HepG2 (cell line): ENCODE measurements around the gene HERPUD2. TPM values are rescaled to one million over a fixed set of nuclear protein-coding genes. Genes with fewer than 3 reads are reported as not detected.

ENCODE experiments used
- ATAC-seq: fragments of 200-7000 bp; cut with Tn5 transposase; 3 replicates; pipeline ENCODE4 v1.9.1; 2020; ENCODE audit warnings: mild to moderate bottlenecking, moderate library complexity
- BruUV-seq: library from RNA; stranded (reverse); fragments of 400-500 nt; replicated peaks from 2 replicates; lab custom pipeline; 2021; lab: Mats Ljungman, UMichigan
- CTCF ChIA-PET: fragments of 300-600 bp; formaldehyde crosslinking; extraction: SDS; loops from one replicate; lab custom pipeline; 2021; ENCODE audit warnings: low total read pairs, inconsistent platforms, low intra/inter-chr PET ratio; lab: Yijun Ruan, JAX
- POLR2A ChIA-PET: fragments of 350-600 bp; sonication (Branson Sonifier 250); formaldehyde crosslinking; loops from one replicate; lab custom pipeline; 2020; ENCODE audit warnings: antibody characterized with exemption, inconsistent platforms; lab: Yijun Ruan, JAX
- DNase-seq: peaks from one replicate; pipeline ENCODE4 v3.0.0-alpha.2; 2015; ENCODE audit warnings: low spot score
- FAIRE-seq: peaks from 3 replicates; lab custom pipeline; 2011; peaks lifted over from hg19 to GRCh38; lab: Jason Lieb, UNC
- H2AFZ ChIP-seq: one replicate; pipeline ENCODE4 v1.6.1; 2011; ENCODE audit warnings: low read length, inconsistent platforms
- H3K27ac ChIP-seq: fragments of 300-600 bp; 3 replicates; pipeline ENCODE4 v1.8.0; 2011; ENCODE audit warnings: mixed run types, mild to moderate bottlenecking, mixed read lengths, low read length, inconsistent platforms; ENCODE audit not compliant: insufficient read depth; ENCODE audit errors: extremely low read length
- H3K27me3 ChIP-seq, 2 experiments: fragments of 200-600 bp in 1 of 2; 2 replicates in 1 of 2; 3 replicates in 1 of 2; pipeline versions ENCODE4 v1.6.0 to v1.8.0; 2011; ENCODE audit warnings: low read length in 2 of 2, mild to moderate bottlenecking in 2 of 2, moderate library complexity in 2 of 2, inconsistent platforms in 1 of 2; ENCODE audit not compliant: insufficient read depth in 2 of 2, control insufficient read depth in 1 of 2
- H3K36me3 ChIP-seq, 2 experiments: fragments of 200-600 bp in 1 of 2; replicated peaks in 1 of 2; 2 replicates in 1 of 2; 3 replicates in 1 of 2; pipeline versions ENCODE4 v1.5.1 to v1.8.0; 2011; ENCODE audit warnings: low read length in 2 of 2, inconsistent platforms in 1 of 2; ENCODE audit not compliant: insufficient read depth in 2 of 2, control insufficient read depth in 1 of 2
- H3K4me1 ChIP-seq: 2 replicates; pipeline ENCODE4 v1.5.1; 2012; ENCODE audit warnings: low read length, inconsistent platforms; ENCODE audit not compliant: insufficient read depth
- H3K4me2 ChIP-seq: 2 replicates; pipeline ENCODE4 v1.6.0; 2011; ENCODE audit warnings: low read depth, low read length, inconsistent platforms
- H3K4me3 ChIP-seq, 3 experiments: fragments of 200-600 bp in 1 of 3; sonication (generic), shearing (Covaris generic) in 1 of 3; replicated peaks in 1 of 3; 2 replicates each; pipeline ENCODE4 v1.5.1; 2011 to 2016; ENCODE audit warnings: low read length in 3 of 3, inconsistent platforms in 2 of 3, low read depth in 2 of 3, mild to moderate bottlenecking in 2 of 3, control low read depth in 1 of 3, mixed read lengths in 1 of 3; ENCODE audit not compliant: insufficient read depth in 1 of 3
- H3K79me2 ChIP-seq: one replicate; pipeline ENCODE4 v1.6.1; 2011; ENCODE audit warnings: low read length, inconsistent platforms; ENCODE audit not compliant: insufficient read depth
- H3K9ac ChIP-seq: 2 replicates; pipeline ENCODE4 v1.6.0; 2011; ENCODE audit warnings: mild to moderate bottlenecking, low read depth, low read length, inconsistent platforms; ENCODE audit not compliant: insufficient read depth
- H3K9me3 ChIP-seq: 2 replicates; pipeline ENCODE4 v1.5.1; 2012; ENCODE audit warnings: mild to moderate bottlenecking, low read length
- H4K20me1 ChIP-seq: 2 replicates; pipeline ENCODE4 v1.6.0; 2011; ENCODE audit warnings: inconsistent platforms, mild to moderate bottlenecking, low read length, moderate library complexity; ENCODE audit not compliant: insufficient read depth
- ATF4 ChIP-seq, 2 experiments: fragments of 450-650 bp in 1 of 2; sonication (generic) in 1 of 2; formaldehyde crosslinking; IDR thresholded peaks; 2 replicates each; pipeline versions ENCODE4 v1.5.0 to v1.8.0; 2020 to 2022; ENCODE audit warnings: mild to moderate bottlenecking in 1 of 2, missing genetic modification reagents in 1 of 2
- CEBPB ChIP-seq: IDR thresholded peaks from 2 replicates; pipeline ENCODE4 v1.6.1; 2011; ENCODE audit warnings: low read depth, low read length, improper control_type of control experiment, borderline replicate concordance
- ESRRA ChIP-seq: sonication (generic); formaldehyde crosslinking; IDR thresholded peaks from 2 replicates; pipeline ENCODE4 v1.5.1; 2020; ENCODE audit warnings: mild to moderate bottlenecking, low read depth, missing genetic modification reagents
- GTF2F1 ChIP-seq: fragments of 150-350 bp; IDR thresholded peaks from 2 replicates; pipeline ENCODE4 v1.6.1; 2014; ENCODE audit warnings: low read length
- ISL2 ChIP-seq: sonication (generic); formaldehyde crosslinking; IDR thresholded peaks from 2 replicates; pipeline ENCODE4 v1.5.0; 2020; ENCODE audit warnings: missing genetic modification reagents
- KAT8 ChIP-seq: IDR thresholded peaks from 2 replicates; pipeline ENCODE4 v1.6.1; 2016; ENCODE audit warnings: missing genetic modification reagents, missing compliant biosample characterization
- MAFF ChIP-seq: IDR thresholded peaks from 2 replicates; pipeline ENCODE4 v1.6.1; 2011; ENCODE audit warnings: low read depth, low read length, improper control_type of control experiment
- MTF1 ChIP-seq: sonication (generic); formaldehyde crosslinking; IDR thresholded peaks from 2 replicates; pipeline ENCODE4 v1.5.0; 2020; ENCODE audit warnings: missing genetic modification reagents
- MTF2 ChIP-seq: sonication (generic); formaldehyde crosslinking; IDR thresholded peaks from 2 replicates; pipeline ENCODE4 v1.5.0; 2020; ENCODE audit warnings: missing genetic modification reagents, borderline replicate concordance
- RBAK ChIP-seq: sonication (generic); formaldehyde crosslinking; IDR thresholded peaks from 2 replicates; pipeline ENCODE4 v1.5.1; 2020; ENCODE audit warnings: mild to moderate bottlenecking, missing genetic modification reagents
- SRSF4 ChIP-seq: fragments of 200-400 bp; formaldehyde crosslinking; IDR thresholded peaks from one replicate; pipeline ENCODE4 v1.6.1; 2018; ENCODE audit warnings: mild to moderate bottlenecking, low read depth, low read length, moderate library complexity; ENCODE audit not compliant: poor library complexity, severe bottlenecking
- ZBTB14 ChIP-seq: sonication (generic); formaldehyde crosslinking; IDR thresholded peaks from 2 replicates; pipeline ENCODE4 v1.4.0; 2020; ENCODE audit warnings: missing genetic modification reagents
- ZBTB42 ChIP-seq: sonication (generic); formaldehyde crosslinking; IDR thresholded peaks from 2 replicates; pipeline ENCODE4 v1.5.0; 2020; ENCODE audit warnings: mild to moderate bottlenecking, missing genetic modification reagents
- ZNF280B ChIP-seq: sonication (generic); formaldehyde crosslinking; IDR thresholded peaks from 2 replicates; pipeline ENCODE4 v1.5.0; 2020; ENCODE audit warnings: missing genetic modification reagents, mild to moderate bottlenecking, borderline replicate concordance
- ZNF292 ChIP-seq: sonication (generic); formaldehyde crosslinking; IDR thresholded peaks from 2 replicates; pipeline ENCODE4 v1.8.1; 2022; ENCODE audit warnings: mild to moderate bottlenecking, low read depth, missing genetic modification reagents, borderline replicate concordance
- ZNF446 ChIP-seq: sonication (generic); formaldehyde crosslinking; IDR thresholded peaks from 2 replicates; pipeline ENCODE4 v1.5.0; 2020; ENCODE audit warnings: mild to moderate bottlenecking, missing genetic modification reagents
- ZSCAN25 ChIP-seq: sonication (generic); formaldehyde crosslinking; IDR thresholded peaks from 2 replicates; pipeline ENCODE4 v1.8.0; 2022; ENCODE audit warnings: mild to moderate bottlenecking, missing genetic modification reagents
- WGBS: methylation state at CpG from one replicate; pipeline ENCODE4 v1.1.6; 2017; ENCODE audit warnings: low lambda C conversion rate; 5-methylcytosine and 5-hydroxymethylcytosine counted together
- in situ Hi-C: cut with HindIII; loops from 2 replicates; pipeline ENCODE4 v1.10.0; 2017; ENCODE audit warnings: low pct_unique_long_range_greater_than_20kb; ENCODE audit not compliant: extremely low pct_ligation_motif_present
- intact Hi-C: fragments of 100-400 bp; cut with micrococcal nuclease; formaldehyde crosslinking; loops from one replicate; pipeline ENCODE4 v1.10.0; 2022; ENCODE audit not compliant: unreplicated experiment
- polyA plus RNA-seq, 8 experiments: library from polyadenylated mRNA; depleted of rRNA in 3 of 8; stranded (reverse) in 7 of 8; unstranded in 1 of 8; fragments of >200 nt; fragmentation: Illumina TruSeq in 4 of 8; extraction: Trizol in 4 of 8; gene quantifications; 2 replicates each; pipeline versions ENCODE4 v1.2.1 to v1.2.3, GENCODE V29; 2011 to 2016; ENCODE audit warnings: low read depth in 4 of 8, missing spikeins in 1 of 8, mixed read lengths in 1 of 8; ENCODE audit not compliant: insufficient read depth in 1 of 8
- total RNA-seq, 5 experiments: library from RNA; depleted of rRNA; stranded (reverse); fragments of >200 nt; fragmentation: Illumina TruSeq; extraction: Trizol; gene quantifications; 2 replicates each; pipeline ENCODE4 v1.2.3, GENCODE V29; 2016; ENCODE audit warnings: low read depth in 1 of 5

HERPUD2 gene
- total and polyA plus RNA-seq, 2 of the 13 experiments (the other 11 are each of a cell fraction or from before 2014, with no cell fraction given): 10.7 to 38.6 TPM

GRCh38 chr7:35680403-35681013, 14.4 kb downstream of the HERPUD2 start (continued):
- TF ChIP-seq RBAK (CRISPR knock-in tag) (no peak), ZNF446 (no peak)
- TF ChIP-seq, all 625 proteins: peak for 0

- BruUV-seq: no TSS peak
- H2AFZ ChIP-seq: no peak overlapping the region
- no peak for FAIRE-seq
- no peak overlapping the region for H3K4me2 ChIP-seq
- no peaks in the 10 kb centered on the region; a peak in 1 of 5 replicates for H3K27me3 ChIP-seq
- in situ Hi-C loops: no loop called here
- CTCF ChIA-PET: no interaction called here
- WGBS: 99% methylated on average over 3 of the region's 3 CpGs
- no peak for TF ChIP-seq GTF2F1
- peak in 1 of 2 experiments; percentile 65; a peak in 2 of 4 replicates for TF ChIP-seq ATF4 (CRISPR knock-in tag; IDR thresholded peaks at IDR 0.05)
- TF ChIP-seq CEBPB: 0 out of 2 replicates have a peak, but pooled peaks have one; percentile 4
- TF ChIP-seq MTF2: no peak
- no peak for TF ChIP-seq KAT8 (CRISPR knock-in tag)
- no peak for TF ChIP-seq ZBTB14 (CRISPR knock-in tag)
- no peak for TF ChIP-seq ZSCAN25 (CRISPR knock-in tag)
- TF ChIP-seq MAFF: no peak
- TF ChIP-seq ZNF280B (CRISPR knock-in tag): no peak
- no peak for TF ChIP-seq ZNF292 (CRISPR knock-in tag)
- no peak for TF ChIP-seq ISL2 (CRISPR knock-in tag)
- no peak for TF ChIP-seq MTF1 (CRISPR knock-in tag)
- TF ChIP-seq ZBTB42: no peak
- TF ChIP-seq ESRRA (CRISPR knock-in tag): no peak
- TF ChIP-seq SRSF4: no peak
- no peaks in the 10 kb centered on the region for H3K9me3 ChIP-seq
- H3K36me3 ChIP-seq: no peaks in the 10 kb centered on the region
- no peak overlapping the region for H3K4me3 ChIP-seq
- no peak for ATAC-seq
- peaks cover 34% of the 10 kb centered on the region for H3K79me2 ChIP-seq
- intact Hi-C loops: no loop called here
- no peak for DNase-seq
- H4K20me1 ChIP-seq: no peaks in the 10 kb centered on the region; the same call in 1 of the 2 replicates
- POLR2A ChIA-PET: no interaction called here
- no peak overlapping the region for H3K27ac ChIP-seq
- H3K9ac ChIP-seq: no peak overlapping the region
- no peaks in the 10 kb centered on the region for H3K4me1 ChIP-seq
These were observed 17.2 kb downstream of the HERPUD2 start for GRCh38 chr7:35677582-35678356.
